K562 (cell line): ENCODE measurements around the gene ANKMY1. TPM values are rescaled to one million over a fixed set of nuclear protein-coding genes. Genes with fewer than 3 reads are reported as not detected.
A peak's percentile ranks its signal among the peaks of the same experiment; 100 is the strongest.

Experiments used
- ATAC-seq: fragments of 200-7000 bp; cut with Tn5 transposase; 3 replicates; pipeline ENCODE4 v1.9.1; 2020; ENCODE audit warnings: moderate library complexity
- BruUV-seq: library from RNA; stranded (reverse); fragments of 400-500 nt; replicated peaks from 2 replicates; lab custom pipeline; 2021; lab: Mats Ljungman, UMichigan
- CTCF ChIA-PET: fragments of 300-600 bp; formaldehyde crosslinking; extraction: SDS; loops from one replicate; lab custom pipeline; 2021; ENCODE audit warnings: low intra/inter-chr PET ratio; lab: Yijun Ruan, JAX
- POLR2A ChIA-PET: fragments of 300-600, 350-650 bp; sonication (Branson Sonifier 250); formaldehyde crosslinking; extraction: SDS; loops from one replicate; lab custom pipeline; 2021; ENCODE audit warnings: antibody characterized with exemption, inconsistent platforms; lab: Yijun Ruan, JAX
- DNase-seq, 4 experiments: peaks; one replicate each; pipeline versions ENCODE4 v3.0.0 to v3.0.0-alpha.2; 2011 to 2018; ENCODE audit warnings: low spot score in 3 of 4, mixed read lengths in 3 of 4; ENCODE audit errors: extremely low read depth in 1 of 4
- FAIRE-seq: peaks from 2 replicates; lab custom pipeline; 2011; peaks lifted over from hg19 to GRCh38; lab: Jason Lieb, UNC
- H2AFZ ChIP-seq: 2 replicates; pipeline ENCODE4 v1.6.0; 2011; ENCODE audit warnings: low read depth, low read length, control low read depth, inconsistent platforms
- H3K27ac ChIP-seq: fragments of 200-600 bp; 3 replicates; pipeline ENCODE4 v1.8.0; 2011; ENCODE audit warnings: low read depth, mild to moderate bottlenecking, control low read depth, inconsistent platforms, low read length, moderate library complexity, mixed read lengths; ENCODE audit errors: extremely low read depth
- H3K27me3 ChIP-seq, 2 experiments: fragments of 300-600 bp in 1 of 2; 2 replicates in 1 of 2; 3 replicates in 1 of 2; pipeline versions ENCODE4 v1.6.0 to v1.8.0; 2011; ENCODE audit warnings: inconsistent platforms in 2 of 2, low read length in 2 of 2, mild to moderate bottlenecking in 1 of 2, mixed read lengths in 1 of 2, moderate library complexity in 1 of 2; ENCODE audit not compliant: control insufficient read depth in 2 of 2, insufficient read depth in 2 of 2
- H3K36me3 ChIP-seq: fragments of 300-600 bp; 3 replicates; pipeline ENCODE4 v1.8.0; 2011; ENCODE audit warnings: mild to moderate bottlenecking, low read length, inconsistent platforms; ENCODE audit not compliant: control insufficient read depth, insufficient read depth
- H3K4me1 ChIP-seq, 2 experiments: fragments of 200-600 bp in 1 of 2; replicated peaks in 1 of 2; 2 replicates in 1 of 2; 3 replicates in 1 of 2; pipeline versions ENCODE4 v1.5.1 to v1.8.0; 2011; ENCODE audit warnings: inconsistent platforms in 2 of 2, low read length in 2 of 2, mild to moderate bottlenecking in 1 of 2, mixed read lengths in 1 of 2, moderate library complexity in 1 of 2; ENCODE audit not compliant: control insufficient read depth in 2 of 2, insufficient read depth in 2 of 2
- H3K4me2 ChIP-seq: 2 replicates; pipeline ENCODE4 v1.6.1; 2011; ENCODE audit warnings: low read length, control low read depth, inconsistent platforms, mixed read lengths; ENCODE audit not compliant: insufficient read depth
- H3K4me3 ChIP-seq: fragments of 200-600 bp; sonication (generic), shearing (Covaris generic); 2 replicates; pipeline ENCODE4 v1.5.1; 2016; ENCODE audit warnings: control low read depth, inconsistent platforms
- H3K79me2 ChIP-seq: fragments of 200-600 bp; 3 replicates; pipeline ENCODE4 v1.8.0; 2011; ENCODE audit warnings: low read length, inconsistent platforms; ENCODE audit not compliant: control insufficient read depth, insufficient read depth
- H3K9ac ChIP-seq, 2 experiments: 2 replicates each; pipeline versions ENCODE4 v1.6.0 to v1.6.1; 2011; ENCODE audit warnings: low read depth in 2 of 2, low read length in 2 of 2, control low read depth in 1 of 2, inconsistent platforms in 1 of 2, mild to moderate bottlenecking in 1 of 2, mixed read lengths in 1 of 2; ENCODE audit not compliant: insufficient read depth in 1 of 2
- H3K9me1 ChIP-seq: one replicate; pipeline ENCODE4 v1.6.0; 2011; ENCODE audit warnings: inconsistent platforms, mild to moderate bottlenecking, low read length, moderate library complexity; ENCODE audit not compliant: control insufficient read depth, insufficient read depth
- H3K9me3 ChIP-seq: replicated peaks from 2 replicates; pipeline ENCODE4 v1.5.1; 2011; ENCODE audit warnings: low read depth, low read length, inconsistent platforms; ENCODE audit not compliant: control insufficient read depth, insufficient read depth
- H4K20me1 ChIP-seq: replicated peaks from 2 replicates; pipeline ENCODE4 v1.6.1; 2011; ENCODE audit warnings: low read length, inconsistent platforms, mixed read lengths; ENCODE audit not compliant: control insufficient read depth, insufficient read depth
- GATAD2B ChIP-seq: fragments of 450-650 bp; IDR thresholded peaks from 2 replicates; pipeline ENCODE4 v1.6.1; 2017; ENCODE audit warnings: mild to moderate bottlenecking, borderline replicate concordance
- HNRNPLL ChIP-seq: fragments of 200-400 bp; formaldehyde crosslinking; IDR thresholded peaks from 2 replicates; pipeline ENCODE4 v1.6.1; 2017; ENCODE audit warnings: low read length, low read depth, mild to moderate bottlenecking; ENCODE audit not compliant: poor library complexity, severe bottlenecking
- THRAP3 ChIP-seq: fragments of 450-650 bp; IDR thresholded peaks from 2 replicates; pipeline ENCODE4 v1.6.1; 2016; ENCODE audit warnings: mild to moderate bottlenecking, inconsistent platforms, borderline replicate concordance
- WGBS: fragments of 100-300 bp; shearing (Covaris generic); methylation state at CpG from one replicate; pipeline ENCODE4 v1.1.6; 2016; ENCODE audit warnings: low coverage, mixed read lengths; ENCODE audit not compliant: insufficient coverage; ENCODE audit errors: missing lambda C conversion rate; 5-methylcytosine and 5-hydroxymethylcytosine counted together
- in situ Hi-C: fragments of 300-500 bp; cut with MboI; formaldehyde crosslinking; loops from 4 replicates; pipeline ENCODE4 v1.15.0; 2018; ENCODE audit warnings: inconsistent platforms, mixed read lengths
- intact Hi-C: fragments of 100-400 bp; cut with micrococcal nuclease; formaldehyde crosslinking; loops from 2 replicates; pipeline ENCODE4 v1.14.2; 2022
- polyA plus RNA-seq, 8 experiments: library from polyadenylated mRNA; depleted of rRNA in 4 of 8; stranded (reverse) in 5 of 8; unstranded in 3 of 8; fragments of >200 nt; fragmentation: Nextera tagmentation in 2 of 8; fragmentation: Illumina TruSeq in 1 of 8; extraction: Ambion mirVana in 2 of 8; extraction: Trizol in 1 of 8; gene quantifications; 2 replicates each; pipeline versions ENCODE4 v1.2.1 to v1.2.3, GENCODE V29; 2011 to 2014; ENCODE audit warnings: inconsistent platforms in 1 of 8, missing spikeins in 1 of 8
- total RNA-seq, 7 experiments: library from RNA; depleted of rRNA in 6 of 7; stranded (reverse); fragments of >200 nt in 6 of 7; fragmentation: Illumina TruSeq in 2 of 7; extraction: Trizol in 2 of 7; gene quantifications; 2 replicates each; pipeline versions ENCODE4 v1.2.1 to v1.2.3, GENCODE V29; 2011 to 2021; ENCODE audit warnings: low replicate concordance in 1 of 7

ANKMY1 gene
- total and polyA plus RNA-seq, 9 of the 15 experiments (the other 6 are each of a cell fraction or from before 2014, with no cell fraction given) = 0.75 to 15.1 (median 11.7) TPM

- ATAC-seq (no peak), FAIRE-seq (no peak), DNase-seq (no peak)
- H3K9ac ChIP-seq = no peak overlapping the region; a peak in 1 of 4 replicates
- in situ Hi-C loops (no loop called here), intact Hi-C loops (no loop called here)
- H3K79me2 ChIP-seq = no peaks in the 10 kb centered on the region
- H3K9me3 ChIP-seq = no peaks in the 10 kb centered on the region
- POLR2A ChIA-PET = no interaction called here
- H2AFZ ChIP-seq = no peak overlapping the region
- no peaks in the 10 kb centered on the region for H3K9me1 ChIP-seq
- no peaks in the 10 kb centered on the region for H3K27me3 ChIP-seq
- H3K4me3 ChIP-seq = no peak overlapping the region
- 91% methylated on average over 19 of the region's 24 CpGs for WGBS
- H4K20me1 ChIP-seq = no peaks in the 10 kb centered on the region
- TF ChIP-seq THRAP3 = no peak
- TF ChIP-seq GATAD2B = no peak
- TF ChIP-seq HNRNPLL = peak; percentile 51
- CTCF ChIA-PET = no interaction called here
- no peak overlapping the region for H3K4me2 ChIP-seq
- H3K27ac ChIP-seq = no peak overlapping the region
- H3K4me1 ChIP-seq = peaks cover 0 to 6% of the 10 kb centered on the region in 2 experiments; a peak in 1 of 5 replicates
- BruUV-seq = no TSS peak
- peaks cover 22% of the 10 kb centered on the region; the same call in 2 of the 3 replicates for H3K36me3 ChIP-seq
Observed at GRCh38 chr2:240500561-240501423, 57.0 kb downstream of the ANKMY1 start.
